ENCODE results near the gene IRX4. TPM values are rescaled to one million over a fixed set of nuclear protein-coding genes. Genes with fewer than 3 reads are reported as not detected.

IRX4 gene
- total and polyA plus RNA-seq, 9 of the 15 experiments (the other 6 are each of a cell fraction or from before 2014, with no cell fraction given) = not detected

DNA sequence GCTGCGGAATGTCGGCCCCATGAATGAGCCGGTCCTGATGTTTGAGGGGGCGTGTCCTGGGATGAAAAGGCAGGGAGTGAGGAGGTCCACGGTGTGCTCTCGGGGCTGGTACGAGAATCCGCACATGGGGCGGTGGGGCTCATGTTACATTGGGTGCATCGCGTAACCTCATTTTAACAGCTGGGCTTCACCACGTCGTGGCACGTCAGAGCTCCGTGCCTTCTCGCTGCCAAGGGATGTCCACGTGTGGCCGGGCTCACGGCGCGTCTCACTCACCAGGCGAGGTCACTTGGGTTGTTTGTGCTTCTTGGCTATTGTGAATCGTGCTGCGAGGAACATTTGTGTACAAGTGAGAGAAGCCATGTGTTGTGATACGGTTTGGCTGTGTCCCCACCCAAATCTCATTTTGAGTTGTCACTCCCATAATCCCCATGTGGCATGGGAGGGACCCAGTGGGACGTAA, 29.1 kb upstream of the IRX4 start (continued):
- TF ChIP-seq SMAD3 (CRISPR knock-in tag; conservative IDR thresholded peaks at IDR 0.05) = no peak
- TF ChIP-seq, protein P1, sequence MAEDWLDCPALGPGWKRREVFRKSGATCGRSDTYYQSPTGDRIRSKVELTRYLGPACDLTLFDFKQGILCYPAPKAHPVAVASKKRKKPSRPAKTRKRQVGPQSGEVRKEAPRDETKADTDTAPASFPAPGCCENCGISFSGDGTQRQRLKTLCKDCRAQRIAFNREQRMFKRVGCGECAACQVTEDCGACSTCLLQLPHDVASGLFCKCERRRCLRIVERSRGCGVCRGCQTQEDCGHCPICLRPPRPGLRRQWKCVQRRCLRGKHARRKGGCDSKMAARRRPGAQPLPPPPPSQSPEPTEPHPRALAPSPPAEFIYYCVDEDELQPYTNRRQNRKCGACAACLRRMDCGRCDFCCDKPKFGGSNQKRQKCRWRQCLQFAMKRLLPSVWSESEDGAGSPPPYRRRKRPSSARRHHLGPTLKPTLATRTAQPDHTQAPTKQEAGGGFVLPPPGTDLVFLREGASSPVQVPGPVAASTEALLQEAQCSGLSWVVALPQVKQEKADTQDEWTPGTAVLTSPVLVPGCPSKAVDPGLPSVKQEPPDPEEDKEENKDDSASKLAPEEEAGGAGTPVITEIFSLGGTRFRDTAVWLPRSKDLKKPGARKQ (CRISPR knock-in tag; IDR thresholded peaks at IDR 0.05) = no peak
- TF ChIP-seq, protein P2, sequence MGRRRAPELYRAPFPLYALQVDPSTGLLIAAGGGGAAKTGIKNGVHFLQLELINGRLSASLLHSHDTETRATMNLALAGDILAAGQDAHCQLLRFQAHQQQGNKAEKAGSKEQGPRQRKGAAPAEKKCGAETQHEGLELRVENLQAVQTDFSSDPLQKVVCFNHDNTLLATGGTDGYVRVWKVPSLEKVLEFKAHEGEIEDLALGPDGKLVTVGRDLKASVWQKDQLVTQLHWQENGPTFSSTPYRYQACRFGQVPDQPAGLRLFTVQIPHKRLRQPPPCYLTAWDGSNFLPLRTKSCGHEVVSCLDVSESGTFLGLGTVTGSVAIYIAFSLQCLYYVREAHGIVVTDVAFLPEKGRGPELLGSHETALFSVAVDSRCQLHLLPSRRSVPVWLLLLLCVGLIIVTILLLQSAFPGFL (CRISPR knock-in tag; IDR thresholded peaks at IDR 0.05) = no peak
- no peak for TF ChIP-seq NUFIP1 (IDR thresholded peaks at IDR 0.05; ENCODE audit: partially characterized antibody)
- TF ChIP-seq STAT5A (IDR thresholded peaks at IDR 0.05; ENCODE audit: borderline replicate concordance, low read length) = no peak

DNA sequence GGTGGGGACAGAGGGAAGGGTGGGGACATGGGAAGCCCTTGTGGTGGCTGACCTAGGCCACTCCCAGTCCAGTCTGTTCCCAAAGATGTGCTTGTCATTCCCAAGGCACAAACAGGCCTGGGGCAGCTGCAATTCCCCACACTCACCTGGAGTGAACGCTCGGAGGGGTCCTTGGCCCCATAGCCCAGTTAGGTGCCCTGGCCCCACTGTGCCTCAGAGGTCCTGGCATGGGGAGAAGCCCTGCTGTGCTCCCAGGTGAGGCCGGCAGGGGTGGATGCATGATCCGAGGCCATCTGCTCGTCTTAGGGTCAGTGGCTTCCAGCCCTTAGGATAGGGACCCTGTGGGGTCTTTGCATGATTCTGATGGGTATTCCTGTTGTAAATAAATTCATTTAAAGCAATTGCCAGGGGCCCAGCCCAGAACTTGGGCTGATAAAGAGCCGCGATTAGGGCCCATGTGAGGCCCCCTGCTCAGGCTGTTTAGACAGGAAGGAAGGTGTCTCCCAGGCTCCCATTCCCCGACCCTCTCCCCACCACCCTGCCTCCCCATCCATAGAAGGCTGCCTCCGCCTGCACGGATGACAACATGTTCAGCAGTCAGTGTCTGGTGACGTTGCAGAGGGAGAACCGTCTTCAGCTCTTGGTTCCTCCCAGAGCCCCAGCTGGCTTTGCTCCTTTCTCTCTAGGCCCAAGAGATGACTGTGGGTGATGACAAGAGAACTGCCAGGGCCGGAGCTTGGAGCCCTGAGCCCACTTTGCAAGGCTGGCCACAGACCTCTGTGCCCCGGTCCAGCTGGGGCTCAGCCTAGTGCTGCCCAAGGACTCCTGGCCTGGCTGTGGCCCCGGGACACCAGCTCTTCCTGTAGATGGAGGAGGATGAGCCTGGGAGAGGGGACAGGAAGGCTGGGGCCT, 28.4 kb upstream of the IRX4 start:
- no peaks in the 10 kb centered on the region for H3K4me1 ChIP-seq (replicated peaks in 1 of 2; ENCODE audit: control insufficient read depth in 2 of 2, insufficient read depth in 2 of 2, low read length in 2 of 2)
- no peaks in the 10 kb centered on the region for H3K79me2 ChIP-seq (ENCODE audit: control insufficient read depth, insufficient read depth, low read length)
- BruUV-seq (replicated peaks) = no TSS peak
- H2AFZ ChIP-seq (ENCODE audit: low read depth, low read length) = no peak overlapping the region
- FAIRE-seq (no peak), DNase-seq (ENCODE audit: extremely low read depth in 1 of 4, low spot score in 3 of 4) (no peak), ATAC-seq (no peak)
- H3K27me3 ChIP-seq (ENCODE audit: control insufficient read depth in 2 of 2, insufficient read depth in 2 of 2, low read length in 2 of 2) = peaks cover 52 to 82% of the 10 kb centered on the region in 2 experiments; a peak in 4 of 5 replicates
- no peak overlapping the region for H3K4me3 ChIP-seq
- CTCF ChIA-PET (ENCODE audit: low intra/inter-chr PET ratio) = no interaction called here
- no peak overlapping the region for H3K27ac ChIP-seq (ENCODE audit: extremely low read depth, low read depth, low read length)
- no peak overlapping the region for H3K9ac ChIP-seq (ENCODE audit: insufficient read depth in 1 of 2, low read depth in 2 of 2, low read length in 2 of 2)
- H3K9me1 ChIP-seq (ENCODE audit: control insufficient read depth, insufficient read depth, low read length) = no peaks in the 10 kb centered on the region
- POLR2A ChIA-PET = no interaction called here
- H3K36me3 ChIP-seq (ENCODE audit: control insufficient read depth, insufficient read depth, low read length) = no peaks in the 10 kb centered on the region
- intact Hi-C loops (cut with micrococcal nuclease) = no loop called here
- H3K4me2 ChIP-seq (ENCODE audit: insufficient read depth, low read length) = no peak overlapping the region
- no peaks in the 10 kb centered on the region for H3K9me3 ChIP-seq (replicated peaks; ENCODE audit: control insufficient read depth, insufficient read depth, low read depth, low read length)
- in situ Hi-C loops (cut with MboI) = no loop called here
- H4K20me1 ChIP-seq (replicated peaks; ENCODE audit: control insufficient read depth, insufficient read depth, low read length) = peaks cover 7% of the 10 kb centered on the region; the same call in 1 of the 2 replicates
- under 1% methylated on average over 15 of the region's 15 CpGs for WGBS (ENCODE audit: insufficient coverage, low coverage, missing lambda C conversion rate)
- TF ChIP-seq, protein P3, sequence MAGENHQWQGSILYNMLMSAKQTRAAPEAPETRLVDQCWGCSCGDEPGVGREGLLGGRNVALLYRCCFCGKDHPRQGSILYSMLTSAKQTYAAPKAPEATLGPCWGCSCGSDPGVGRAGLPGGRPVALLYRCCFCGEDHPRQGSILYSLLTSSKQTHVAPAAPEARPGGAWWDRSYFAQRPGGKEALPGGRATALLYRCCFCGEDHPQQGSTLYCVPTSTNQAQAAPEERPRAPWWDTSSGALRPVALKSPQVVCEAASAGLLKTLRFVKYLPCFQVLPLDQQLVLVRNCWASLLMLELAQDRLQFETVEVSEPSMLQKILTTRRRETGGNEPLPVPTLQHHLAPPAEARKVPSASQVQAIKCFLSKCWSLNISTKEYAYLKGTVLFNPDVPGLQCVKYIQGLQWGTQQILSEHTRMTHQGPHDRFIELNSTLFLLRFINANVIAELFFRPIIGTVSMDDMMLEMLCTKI (IDR thresholded peaks at IDR 0.05; ENCODE audit: partially characterized antibody) = no peak
- TF ChIP-seq LEF1 (IDR thresholded peaks at IDR 0.05) = no peak
- no peak for TF ChIP-seq NFXL1 (CRISPR knock-in tag; IDR thresholded peaks at IDR 0.05)
- no peak for TF ChIP-seq SP2 (IDR thresholded peaks at IDR 0.05; ENCODE audit: extremely low read depth, low read depth, low read length, poor library complexity, severe bottlenecking)
- TF ChIP-seq, protein P4, sequence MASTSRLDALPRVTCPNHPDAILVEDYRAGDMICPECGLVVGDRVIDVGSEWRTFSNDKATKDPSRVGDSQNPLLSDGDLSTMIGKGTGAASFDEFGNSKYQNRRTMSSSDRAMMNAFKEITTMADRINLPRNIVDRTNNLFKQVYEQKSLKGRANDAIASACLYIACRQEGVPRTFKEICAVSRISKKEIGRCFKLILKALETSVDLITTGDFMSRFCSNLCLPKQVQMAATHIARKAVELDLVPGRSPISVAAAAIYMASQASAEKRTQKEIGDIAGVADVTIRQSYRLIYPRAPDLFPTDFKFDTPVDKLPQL (IDR thresholded peaks at IDR 0.05; ENCODE audit: extremely low read depth, insufficient read length) = no peak
- TF ChIP-seq MTF1 (CRISPR knock-in tag; IDR thresholded peaks at IDR 0.05; ENCODE audit: borderline replicate concordance) = no peak
- TF ChIP-seq MYNN (IDR thresholded peaks at IDR 0.05) = no peak
- no peak for TF ChIP-seq MYNN (CRISPR knock-in tag; IDR thresholded peaks at IDR 0.05)
- TF ChIP-seq SLC30A9 (CRISPR knock-in tag; IDR thresholded peaks at IDR 0.05) = no peak
- no peak for TF ChIP-seq ZNF184 (CRISPR knock-in tag; IDR thresholded peaks at IDR 0.05)
- no peak for TF ChIP-seq PPARD (CRISPR knock-in tag; IDR thresholded peaks at IDR 0.05)
- TF ChIP-seq CEBPB (tag; IDR thresholded peaks at IDR 0.05) = no peak

Measured in K562 (cell line).